SK-N-SH (cell line): ENCODE data around the gene C5orf63.

Experiments used
- CHD2 ChIP-seq: fragments of 150-350 bp; IDR thresholded peaks from 2 replicates; pipeline ENCODE4 v1.6.1; 2018; ENCODE audit warnings: low read length; ENCODE audit not compliant: partially characterized antibody
- TF ChIP-seq, protein P1 (sequence below): IDR thresholded peaks from 2 replicates; pipeline ENCODE4; 2012
- TF ChIP-seq, protein P2 (sequence below): fragments of 200-600 bp; sonication (generic); IDR thresholded peaks from 2 replicates; pipeline ENCODE4 v1.6.1; 2017; ENCODE audit warnings: antibody characterized with exemption, mild to moderate bottlenecking, moderate library complexity

- TF ChIP-seq, protein P1, sequence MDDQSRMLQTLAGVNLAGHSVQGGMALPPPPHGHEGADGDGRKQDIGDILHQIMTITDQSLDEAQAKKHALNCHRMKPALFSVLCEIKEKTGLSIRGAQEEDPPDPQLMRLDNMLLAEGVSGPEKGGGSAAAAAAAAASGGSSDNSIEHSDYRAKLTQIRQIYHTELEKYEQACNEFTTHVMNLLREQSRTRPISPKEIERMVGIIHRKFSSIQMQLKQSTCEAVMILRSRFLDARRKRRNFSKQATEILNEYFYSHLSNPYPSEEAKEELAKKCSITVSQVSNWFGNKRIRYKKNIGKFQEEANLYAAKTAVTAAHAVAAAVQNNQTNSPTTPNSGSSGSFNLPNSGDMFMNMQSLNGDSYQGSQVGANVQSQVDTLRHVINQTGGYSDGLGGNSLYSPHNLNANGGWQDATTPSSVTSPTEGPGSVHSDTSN: no peak
- TF ChIP-seq, protein P2, sequence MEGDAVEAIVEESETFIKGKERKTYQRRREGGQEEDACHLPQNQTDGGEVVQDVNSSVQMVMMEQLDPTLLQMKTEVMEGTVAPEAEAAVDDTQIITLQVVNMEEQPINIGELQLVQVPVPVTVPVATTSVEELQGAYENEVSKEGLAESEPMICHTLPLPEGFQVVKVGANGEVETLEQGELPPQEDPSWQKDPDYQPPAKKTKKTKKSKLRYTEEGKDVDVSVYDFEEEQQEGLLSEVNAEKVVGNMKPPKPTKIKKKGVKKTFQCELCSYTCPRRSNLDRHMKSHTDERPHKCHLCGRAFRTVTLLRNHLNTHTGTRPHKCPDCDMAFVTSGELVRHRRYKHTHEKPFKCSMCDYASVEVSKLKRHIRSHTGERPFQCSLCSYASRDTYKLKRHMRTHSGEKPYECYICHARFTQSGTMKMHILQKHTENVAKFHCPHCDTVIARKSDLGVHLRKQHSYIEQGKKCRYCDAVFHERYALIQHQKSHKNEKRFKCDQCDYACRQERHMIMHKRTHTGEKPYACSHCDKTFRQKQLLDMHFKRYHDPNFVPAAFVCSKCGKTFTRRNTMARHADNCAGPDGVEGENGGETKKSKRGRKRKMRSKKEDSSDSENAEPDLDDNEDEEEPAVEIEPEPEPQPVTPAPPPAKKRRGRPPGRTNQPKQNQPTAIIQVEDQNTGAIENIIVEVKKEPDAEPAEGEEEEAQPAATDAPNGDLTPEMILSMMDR: no peak
- no peak for TF ChIP-seq CHD2
Observed at GRCh38 chr5:127025467-127025866, 47.8 kb downstream of the C5orf63 start.
